Skeletal muscle tissue (tissue), 5 donors: ENCODE measurements around the gene L3MBTL1. TPM values are rescaled to one million over a fixed set of nuclear protein-coding genes. Genes with fewer than 3 reads are reported as not detected.
A peak's percentile ranks its signal among the peaks of the same experiment; 100 is the strongest.
"Not testable (repeated sequence)": the region's sequence is repeated elsewhere in the genome, so short reads cannot be mapped to it uniquely, and the experiment has no call there.

Experiments
- H3K27ac ChIP-seq: one replicate; pipeline ENCODE4 v1.7.0; 2013; ENCODE audit warnings: mild to moderate bottlenecking, low read depth, low read length, inconsistent platforms
- H3K27me3 ChIP-seq, 3 donors: one replicate each; pipeline ENCODE4 v1.7.0; 2013; ENCODE audit warnings: low read length in 3 of 3; ENCODE audit not compliant: control insufficient read depth in 3 of 3, insufficient read depth in 3 of 3
- H3K36me3 ChIP-seq, 3 donors: one replicate each; pipeline ENCODE4 v1.7.0; 2013; ENCODE audit warnings: low read length in 3 of 3; ENCODE audit not compliant: control insufficient read depth in 3 of 3, insufficient read depth in 3 of 3
- H3K4me1 ChIP-seq, 3 donors: one replicate each; pipeline ENCODE4 v1.7.0; 2013; ENCODE audit warnings: low read length in 3 of 3, mild to moderate bottlenecking in 3 of 3; ENCODE audit not compliant: control insufficient read depth in 3 of 3, insufficient read depth in 3 of 3
- H3K4me3 ChIP-seq, 3 donors: one replicate each; pipeline ENCODE4 v1.7.0; 2013; ENCODE audit warnings: low read length in 3 of 3
- H3K9ac ChIP-seq, 3 donors: one replicate each; pipeline ENCODE4 v1.7.0; 2013; ENCODE audit warnings: low read length in 3 of 3, mild to moderate bottlenecking in 3 of 3, moderate library complexity in 2 of 3, low read depth in 1 of 3
- H3K9me3 ChIP-seq, 3 donors: one replicate each; pipeline ENCODE4 v1.7.0; 2013; ENCODE audit warnings: low read length in 3 of 3; ENCODE audit not compliant: control insufficient read depth in 3 of 3
- small RNA-seq: library from RNA; depleted of rRNA; stranded (forward); fragments of <200 nt; gene quantifications from one replicate; pipeline ENCODE3, GENCODE V24; 2014
- total RNA-seq: library from RNA; depleted of rRNA; stranded (reverse); fragments of >200 nt; gene quantifications from one replicate; pipeline ENCODE4 v1.2.3, GENCODE V29; 2014
- donor health status: Osteomylitis.

L3MBTL1 gene
- total RNA-seq, 1 donor from 2014 or later = 7.8 TPM

DNA sequence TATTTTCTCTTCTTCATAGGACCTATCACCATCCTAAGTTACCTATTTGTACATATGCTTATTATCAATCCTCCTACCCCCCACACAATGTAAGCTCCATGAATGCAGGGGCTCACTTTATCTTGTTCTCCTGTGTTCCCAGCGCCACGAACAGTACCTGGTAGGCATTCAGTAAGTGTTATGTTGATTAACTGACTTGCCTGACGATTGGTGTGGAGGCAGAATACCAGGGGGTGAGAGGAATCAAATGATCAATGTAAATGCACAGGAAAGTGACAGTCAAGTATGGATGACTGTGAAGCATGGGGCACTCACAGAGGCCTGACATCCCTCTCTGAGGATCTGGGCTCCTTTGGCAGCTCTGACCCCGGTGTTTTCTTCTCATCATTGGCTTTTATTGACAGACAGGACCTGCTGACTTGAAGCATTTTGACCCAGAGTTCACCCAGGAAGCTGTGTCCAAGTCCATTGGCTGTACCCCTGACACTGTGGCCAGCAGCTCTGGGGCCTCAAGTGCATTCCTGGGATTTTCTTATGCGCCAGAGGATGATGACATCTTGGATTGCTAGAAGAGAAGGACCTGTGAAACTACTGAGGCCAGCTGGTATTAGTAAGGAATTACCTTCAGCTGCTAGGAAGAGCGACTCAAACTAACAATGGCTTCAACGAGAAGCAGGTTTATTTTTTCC is 77.1 kb downstream of the L3MBTL1 start:
- no peaks in the 10 kb centered on the region for H3K9me3 ChIP-seq
- H3K27ac ChIP-seq = no peak overlapping the region
- no peaks in the 10 kb centered on the region for H3K36me3 ChIP-seq
- H3K27me3 ChIP-seq = peaks cover 0 to 2% (median 0%) of the 10 kb centered on the region in 3 donors
- H3K4me3 ChIP-seq = no peak overlapping the region
- H3K4me1 ChIP-seq = peaks cover 0 to under 1% (median 0%) of the 10 kb centered on the region in 3 donors
- no peak overlapping the region for H3K9ac ChIP-seq

GRCh38 chr20:43586641-43587040 is 79.1 kb downstream of the L3MBTL1 start:
- H3K27ac ChIP-seq = no peak overlapping the region
- H3K27me3 ChIP-seq = peaks cover 0 to 2% (median 0%) of the 10 kb centered on the region in 3 donors
- H3K36me3 ChIP-seq = no peaks in the 10 kb centered on the region
- no peak overlapping the region for H3K9ac ChIP-seq
- no peaks in the 10 kb centered on the region for H3K9me3 ChIP-seq
- H3K4me3 ChIP-seq = no peak overlapping the region
- H3K4me1 ChIP-seq = peaks cover 3 to 10% (median 10%) of the 10 kb centered on the region in 3 donors

- H3K27ac ChIP-seq, H3K9ac ChIP-seq, H3K9me3 ChIP-seq, H3K27me3 ChIP-seq, H3K36me3 ChIP-seq, H3K4me3 ChIP-seq: not testable (repeated sequence)
- H3K4me1 ChIP-seq = peaks cover 3 to 11% (median 10%) of the 10 kb centered on the region in 3 donors
Measured at GRCh38 chr20:43588526-43588925, 81.0 kb downstream of the L3MBTL1 start.

GRCh38 chr20:43590036-43590391 is 82.5 kb downstream of the L3MBTL1 start:
- H3K4me1 ChIP-seq = peaks cover 3 to 11% (median 10%) of the 10 kb centered on the region in 3 donors
- peak overlapping the region; percentile 82 for H3K27ac ChIP-seq
- H3K9ac ChIP-seq = peak overlapping the region; percentile 74 to 84 (median 75)
- peaks cover 0 to 5% (median 0%) of the 10 kb centered on the region in 3 donors for H3K36me3 ChIP-seq
- peak overlapping the region; percentile 92 to 96 (median 92) for H3K4me3 ChIP-seq
- no peaks in the 10 kb centered on the region for H3K27me3 ChIP-seq
- no peaks in the 10 kb centered on the region for H3K9me3 ChIP-seq

- peak within 1 kb of the TSS; percentile 75 to 88 (median 84) for H3K9ac ChIP-seq
- no peaks in the 10 kb centered on the region for H3K9me3 ChIP-seq
- H3K4me3 ChIP-seq = peak within 1 kb of the TSS; percentile 92 to 96 (median 92)
- H3K36me3 ChIP-seq = peaks cover 0 to 7% (median 3%) of the 10 kb centered on the region in 3 donors
- peak within 1 kb of the TSS; percentile 82 for H3K27ac ChIP-seq
- no peaks in the 10 kb centered on the region for H3K27me3 ChIP-seq
- H3K4me1 ChIP-seq = peaks cover 3 to 11% (median 10%) of the 10 kb centered on the region in 3 donors
Measured at GRCh38 chr20:43590392-43591303, 83.2 kb downstream of the L3MBTL1 start, which contains the start of gene IFT52. Gene IFT52, plus strand, starts transcription at chr20:43590937. Its CDS starts 3,762 bp downstream, at chr20:43594699.

Small RNAs within 50 kb of the gene (small RNA-seq; reads per million reads assigned to genes)
- gene RNU6-1251P = not detected

Other genes starting within 250 kb of the L3MBTL1 start
- gene SRSF6, start 49.8 kb upstream of the L3MBTL1 start, total RNA-seq = 44.9 TPM
- 1.0 TPM for gene SGK2, start 51.3 kb downstream of the L3MBTL1 start, total RNA-seq
- 45.4 TPM for gene IFT52, start 83.2 kb downstream of the L3MBTL1 start, total RNA-seq
- gene MYBL2, start 159.4 kb downstream of the L3MBTL1 start, total RNA-seq = 3.1 TPM
- gene GTSF1L, start 219.3 kb downstream of the L3MBTL1 start, total RNA-seq = not detected